Umbilical cord (tissue), 2 donors: ENCODE data around the gene SRL. TPM values are rescaled to one million over a fixed set of nuclear protein-coding genes. Genes with fewer than 3 reads are reported as not detected.
"Not testable (repeated sequence)": the region's sequence is repeated elsewhere in the genome, so short reads cannot be mapped to it uniquely, and the experiment has no call there.

Experiments
- DNase-seq: peaks from one replicate; pipeline ENCODE4 v3.0.0-alpha.2; 2015; ENCODE audit warnings: low spot score
- total RNA-seq: library from RNA; depleted of rRNA; stranded (reverse); fragments of >200 nt; gene quantifications from one replicate; pipeline ENCODE4 v1.2.3, GENCODE V29; 2014; ENCODE audit warnings: low replicate concordance; ENCODE audit not compliant: insufficient read depth

SRL gene
- total RNA-seq, 1 donor from 2014 or later: 1.4 TPM

DNA sequence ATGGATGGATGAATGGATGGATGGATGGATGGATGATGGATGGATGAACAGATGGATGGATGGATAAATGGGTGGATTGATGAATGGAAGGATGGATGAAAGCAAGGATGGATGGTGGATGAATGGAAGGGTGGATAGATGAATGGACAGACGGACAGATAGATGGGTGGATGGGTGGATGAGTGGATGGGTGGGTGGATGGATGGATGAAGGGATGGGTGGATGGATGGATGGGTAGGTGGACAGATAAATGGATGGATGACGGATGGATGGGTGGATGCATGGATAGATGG is 14.9 kb downstream of the SRL start:
- no peak for DNase-seq

DNA sequence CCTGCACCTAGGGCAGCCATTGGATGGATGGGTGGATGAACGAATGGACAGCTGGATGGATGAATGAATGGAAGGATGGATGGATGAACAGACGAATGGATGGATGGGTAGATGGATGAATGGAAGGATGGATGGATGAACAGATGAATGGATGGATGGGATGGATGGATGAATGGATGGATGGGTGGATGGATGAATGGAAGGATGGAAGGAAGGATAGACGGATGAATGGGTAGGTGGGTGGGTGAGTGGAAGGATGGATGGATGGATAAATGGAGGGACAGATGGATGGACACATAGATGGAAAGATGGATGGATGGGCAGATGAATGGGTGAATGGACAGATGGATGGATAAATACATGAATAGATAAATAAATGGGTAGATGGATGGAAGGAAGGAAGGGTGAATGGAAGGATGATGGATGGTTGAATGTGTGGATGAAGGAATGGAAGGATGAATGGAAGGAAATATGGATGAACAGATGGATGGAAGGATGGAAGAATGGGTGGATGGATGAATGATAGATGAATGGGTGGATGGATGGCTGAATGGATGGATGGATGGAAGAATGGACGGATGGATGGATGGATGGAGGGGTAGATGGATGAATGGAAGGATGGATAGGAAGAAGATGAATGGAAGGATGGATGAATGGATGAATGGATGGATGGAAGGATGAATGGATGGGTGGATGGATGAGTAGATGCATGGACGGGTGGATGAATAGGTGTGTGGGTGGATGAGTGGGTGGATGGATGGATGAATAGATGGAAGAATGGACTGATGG is 15.4 kb downstream of the SRL start:
- DNase-seq: no peak

DNA sequence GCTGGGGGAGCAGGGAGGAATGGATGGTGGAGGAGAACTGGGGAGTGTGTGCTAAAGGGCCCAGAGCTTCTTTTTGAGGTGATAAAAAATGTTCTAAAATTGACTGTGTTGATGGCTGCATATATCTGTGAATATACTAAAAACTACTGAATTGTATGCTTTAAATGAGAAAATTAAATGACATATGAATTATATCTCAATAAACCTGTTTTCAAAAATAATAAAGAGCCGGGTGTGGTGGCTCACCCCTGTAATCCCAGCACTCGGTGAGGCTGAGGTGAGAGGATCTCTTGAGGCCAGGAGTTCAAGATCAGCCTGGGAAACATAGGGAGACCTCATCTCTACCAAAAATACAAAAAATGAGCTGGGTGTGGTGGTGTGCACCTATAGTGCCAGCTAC is 16.8 kb downstream of the SRL start:
- no peak for DNase-seq

DNA sequence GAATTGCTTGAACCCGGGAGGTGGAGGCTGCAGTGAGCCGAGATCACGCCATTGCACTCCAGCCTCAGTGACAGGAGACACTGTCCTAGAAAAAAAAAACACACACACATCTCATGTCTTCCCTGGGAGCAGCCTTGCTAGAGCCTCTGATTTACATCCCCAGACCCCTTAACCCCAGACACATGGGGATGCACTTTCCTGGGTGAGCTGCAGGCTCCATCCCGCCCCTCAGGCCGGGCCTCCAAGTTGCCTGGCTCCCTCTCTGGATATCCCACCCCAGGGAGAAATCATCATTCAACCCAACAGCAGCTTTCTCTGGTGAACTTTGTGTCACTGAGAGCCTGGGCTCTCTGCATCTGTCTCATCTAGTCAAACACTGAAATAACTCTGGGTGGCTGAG is 21.5 kb downstream of the SRL start:
- no peak for DNase-seq

DNA sequence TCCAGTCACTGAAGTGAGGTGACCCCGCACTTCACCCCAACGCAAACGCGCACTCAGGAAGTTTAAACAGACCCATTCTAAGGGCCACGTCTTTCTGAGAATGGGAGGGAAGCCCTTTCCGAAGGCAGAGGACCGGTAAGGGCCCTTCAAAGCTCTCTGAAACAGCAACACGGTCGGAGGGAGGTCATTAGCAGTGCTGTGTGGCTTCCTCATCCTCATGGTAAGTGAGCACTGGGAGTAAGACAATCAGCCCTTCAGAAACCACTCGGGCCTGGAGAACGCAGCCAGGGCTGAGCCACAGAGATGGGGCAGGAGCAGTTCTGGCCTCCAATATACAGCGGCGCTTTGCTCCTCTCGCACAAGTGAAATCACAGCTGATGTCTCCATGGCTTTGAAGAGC is 23.7 kb downstream of the SRL start:
- DNase-seq: no peak

DNA sequence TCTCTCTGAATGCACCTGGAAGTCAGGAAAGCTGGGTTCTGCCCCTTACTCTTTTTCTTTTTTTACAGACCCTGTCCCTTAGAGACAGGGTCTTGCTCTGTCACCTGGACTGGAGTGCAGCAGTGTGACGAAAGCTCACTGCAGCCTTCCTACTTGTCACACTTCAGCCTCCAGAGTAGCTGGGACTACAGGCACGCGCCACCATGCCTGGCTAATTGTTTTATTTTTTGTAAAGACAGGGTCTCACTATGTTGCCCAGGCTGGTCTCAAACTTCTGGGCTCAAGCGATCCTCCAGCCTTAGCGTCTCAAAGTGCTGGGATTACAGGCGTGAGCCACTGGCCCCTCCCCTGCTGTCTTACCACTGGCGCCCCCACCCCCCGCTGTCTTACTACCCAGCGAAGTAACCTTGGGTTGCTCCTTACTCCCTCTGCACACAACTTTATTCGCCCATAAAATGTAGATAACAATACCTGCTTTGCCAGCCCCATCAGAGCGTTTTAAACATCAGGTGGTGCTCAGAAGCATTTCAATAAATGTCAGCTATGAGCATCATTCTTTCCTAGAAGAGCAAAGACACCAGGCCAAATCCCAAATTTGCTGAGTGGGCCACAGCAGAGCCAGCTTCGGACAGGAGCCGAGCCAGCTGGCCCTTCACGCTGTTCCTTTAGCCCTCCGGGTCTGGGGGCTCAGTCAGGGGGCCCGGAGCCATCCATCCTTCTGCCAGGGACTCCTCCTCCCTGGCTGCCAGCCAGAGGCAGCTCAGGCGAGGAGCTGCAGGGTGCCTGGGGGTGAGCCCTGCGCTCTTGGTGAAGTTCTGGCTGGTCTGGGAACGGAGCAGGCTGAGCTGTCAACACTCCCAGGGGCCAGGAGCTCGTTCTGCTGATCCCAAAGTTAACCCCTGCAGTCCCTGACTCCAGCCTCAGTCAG is 24.4 kb downstream of the SRL start:
- peak; percentile 85 for DNase-seq

DNA sequence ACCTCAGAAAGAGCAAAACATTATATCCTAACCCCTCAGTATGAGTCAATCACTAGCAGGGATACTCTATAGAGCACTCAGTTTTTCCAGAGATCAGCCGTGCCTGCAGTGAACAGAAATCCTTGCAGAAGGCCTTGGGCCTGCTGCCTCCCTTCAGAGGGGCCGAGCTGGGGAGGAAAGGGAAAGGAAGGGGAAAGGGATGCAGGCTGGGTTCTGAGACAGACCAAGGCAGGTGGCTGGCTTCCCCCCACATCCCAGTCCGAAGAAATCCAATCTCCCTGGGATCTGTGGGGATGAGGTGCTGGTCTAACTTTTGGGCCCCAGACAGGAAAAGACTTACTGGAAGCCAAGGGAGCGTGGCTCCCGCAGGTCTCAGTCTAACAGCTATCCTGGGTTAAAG is 25.3 kb downstream of the SRL start:
- DNase-seq: peak; percentile 93

DNA sequence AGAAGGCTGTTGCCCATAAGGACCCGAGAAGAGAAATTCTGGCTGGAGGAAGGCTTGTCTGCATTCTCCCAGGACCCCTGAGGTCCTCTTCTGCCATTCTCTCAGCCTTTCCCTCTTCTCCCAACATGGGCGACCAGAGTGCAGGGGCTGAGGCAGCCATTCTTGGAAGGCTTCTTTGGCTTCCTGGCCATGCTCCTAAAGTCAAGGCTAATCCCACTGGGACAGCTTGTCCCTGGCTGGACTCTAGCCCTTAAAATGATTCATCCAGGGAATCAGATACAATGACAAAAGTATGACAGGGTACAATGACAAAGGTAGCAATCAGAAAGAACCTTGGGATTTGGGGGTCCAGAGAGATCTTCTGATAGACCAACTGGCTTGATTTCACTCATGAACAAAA is 26.8 kb downstream of the SRL start:
- no peak for DNase-seq

DNA sequence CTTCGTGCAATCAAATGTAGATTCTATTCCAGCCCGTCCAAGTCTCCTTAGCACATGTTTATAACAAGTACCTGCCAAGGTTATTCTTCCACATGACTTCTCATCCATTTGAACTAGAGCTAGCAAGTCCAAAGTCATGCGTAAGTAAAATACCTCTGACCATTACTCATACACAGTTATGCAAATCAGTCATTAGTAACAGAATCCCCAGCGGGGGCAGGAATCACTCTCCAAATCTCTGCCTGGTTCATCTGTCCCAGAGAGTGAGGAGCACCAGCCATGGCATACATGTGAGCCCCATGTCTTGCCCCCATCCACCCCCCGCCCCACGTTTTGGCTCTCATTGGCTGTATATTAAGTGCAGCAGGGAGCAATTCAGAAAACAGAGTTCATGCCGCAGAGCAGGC is 27.7 kb downstream of the SRL start:
- DNase-seq: peak; percentile 55

DNA sequence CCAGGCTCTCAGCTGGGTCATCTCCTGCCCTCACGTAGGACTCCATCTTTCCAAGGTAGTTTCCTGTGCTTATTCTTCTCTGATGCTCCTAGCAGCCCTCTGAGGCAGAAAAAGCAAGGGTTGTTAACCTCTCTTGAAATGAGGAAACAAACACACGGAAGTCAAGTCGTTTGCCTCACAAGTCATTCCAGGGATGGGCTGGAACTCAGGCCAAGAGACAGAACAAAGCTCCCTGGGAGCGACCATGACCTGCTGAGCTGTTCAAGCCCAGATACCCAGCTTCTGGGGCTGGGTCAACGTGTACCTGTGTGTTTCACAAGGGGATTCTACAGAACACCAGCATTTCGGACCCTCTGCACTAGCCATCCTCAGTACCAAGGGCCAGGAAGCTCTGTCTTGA is 28.1 kb downstream of the SRL start:
- no peak for DNase-seq

DNA sequence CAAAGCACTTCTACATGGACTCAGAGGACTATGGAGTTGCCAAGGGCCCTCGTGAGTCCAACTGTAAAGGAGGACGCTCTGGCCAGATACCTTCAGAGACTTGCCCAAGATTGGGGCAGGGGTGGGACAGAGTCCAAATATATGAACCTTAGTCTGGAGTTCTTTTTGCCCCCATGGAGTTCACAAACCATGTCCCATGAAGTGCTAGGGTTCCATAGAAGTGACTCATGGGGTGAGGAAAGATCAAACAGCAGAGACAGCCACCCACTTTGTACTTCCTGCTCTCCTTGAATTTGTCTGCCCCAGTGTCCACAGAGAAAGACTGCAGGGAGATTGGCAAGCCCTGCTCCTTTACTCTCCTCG is 29.0 kb downstream of the SRL start:
- no peak for DNase-seq

DNA sequence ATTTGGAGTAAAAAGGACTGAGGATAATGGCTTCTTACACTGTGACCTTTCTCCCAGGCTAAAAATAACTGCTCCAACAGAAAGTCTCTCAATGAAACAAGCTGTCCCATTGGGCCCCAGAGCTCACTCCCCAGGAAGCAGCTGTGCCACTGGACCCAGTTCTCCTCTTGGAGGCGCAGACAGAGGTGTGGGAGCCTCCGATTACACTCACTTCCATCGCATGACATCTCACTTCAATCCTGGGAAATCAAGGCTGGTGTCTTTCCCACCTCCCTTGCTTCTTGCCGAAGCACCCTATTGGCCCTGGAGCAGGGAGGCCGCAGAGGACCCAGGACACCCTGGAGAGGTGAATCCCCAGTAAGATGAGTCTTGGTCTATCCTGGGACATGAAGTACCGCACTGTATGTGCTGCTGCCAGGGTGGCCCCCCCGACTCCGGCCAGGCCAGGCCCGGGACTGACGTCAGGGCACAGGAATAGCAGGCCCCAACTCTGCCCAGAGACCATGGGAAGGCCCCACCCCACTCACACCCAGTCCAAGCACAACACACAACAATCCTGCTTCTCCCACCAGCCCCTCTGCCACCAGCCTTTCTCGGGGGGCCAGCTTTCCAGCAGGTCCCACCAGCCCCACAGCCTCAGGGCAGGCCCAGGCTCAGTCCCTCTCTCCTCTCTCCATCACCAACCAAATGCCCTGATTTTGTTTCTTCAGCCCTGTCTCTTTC is 29.5 kb downstream of the SRL start:
- no peak for DNase-seq

DNA sequence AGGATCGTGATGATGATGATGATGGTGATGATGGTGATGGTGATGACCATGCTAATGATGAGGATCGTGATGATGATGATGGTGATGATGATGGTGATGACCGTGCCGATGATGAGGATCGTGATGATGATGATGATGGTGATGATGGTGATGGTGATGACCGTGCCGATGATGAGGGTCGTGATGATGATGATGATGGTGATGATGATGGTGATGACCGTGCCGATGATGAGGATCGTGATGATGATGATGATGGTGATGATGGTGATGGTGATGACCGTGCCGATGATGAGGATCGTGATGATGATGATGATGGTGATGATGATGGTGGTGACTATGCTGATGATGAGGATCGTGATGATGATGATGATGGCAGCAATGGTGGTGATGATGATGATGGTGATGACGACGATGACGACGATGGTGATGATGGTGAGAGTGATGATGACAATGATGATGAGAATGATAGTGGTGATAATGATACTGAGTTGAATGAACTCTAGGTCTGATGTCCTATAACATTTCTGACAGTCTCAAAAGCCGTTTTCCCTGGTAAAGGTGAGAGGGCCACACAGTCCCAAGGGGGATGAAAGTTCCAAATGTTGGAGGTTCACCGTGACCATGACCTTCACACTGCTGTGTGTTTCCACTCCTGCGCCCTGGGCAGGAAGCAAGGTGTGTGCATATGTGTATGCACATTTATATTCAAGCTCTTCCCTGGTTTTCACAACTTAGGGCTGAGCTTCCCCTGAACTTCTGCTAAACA is 30.3 kb downstream of the SRL start:
- DNase-seq: not testable (repeated sequence)

DNA sequence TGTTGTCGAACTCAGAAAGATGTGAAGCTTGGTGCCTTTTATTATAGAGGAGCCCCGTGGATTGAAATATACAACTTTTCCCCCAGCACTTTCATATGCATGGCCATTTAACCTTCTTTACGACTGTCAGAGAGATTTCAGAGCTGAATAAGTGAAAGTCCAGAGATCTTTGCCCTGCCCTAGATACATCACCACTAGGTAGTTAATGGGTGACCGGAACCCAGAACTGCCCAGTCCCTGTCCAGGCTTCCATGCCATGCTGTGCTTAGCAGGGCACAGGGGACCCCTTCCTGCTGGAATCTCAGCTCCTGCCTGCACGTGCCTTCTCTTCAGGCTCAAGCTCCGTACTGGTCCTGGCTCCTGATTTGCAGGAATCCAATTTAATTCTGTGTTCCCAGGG is 32.2 kb downstream of the SRL start:
- no peak for DNase-seq

DNA sequence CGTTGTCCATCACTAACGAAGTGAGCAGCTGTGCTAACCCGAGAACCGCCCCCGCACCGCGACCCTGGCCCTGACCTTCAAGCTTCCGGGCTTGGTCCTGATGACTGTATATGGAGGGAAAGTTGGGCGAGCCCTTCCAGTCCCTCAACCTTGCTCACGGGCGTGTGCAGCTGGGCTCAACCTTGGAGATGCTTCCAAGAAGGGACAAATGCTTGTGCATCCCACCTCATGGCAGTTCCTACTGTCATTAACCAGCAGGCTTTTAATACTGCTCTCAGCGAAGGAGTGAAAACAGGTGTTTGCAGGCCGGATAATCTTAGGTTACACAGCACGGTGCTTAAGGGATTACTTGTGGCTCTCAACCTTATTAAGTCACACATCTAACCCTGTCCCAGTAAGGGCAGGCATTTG is 33.5 kb downstream of the SRL start:
- no peak for DNase-seq

DNA sequence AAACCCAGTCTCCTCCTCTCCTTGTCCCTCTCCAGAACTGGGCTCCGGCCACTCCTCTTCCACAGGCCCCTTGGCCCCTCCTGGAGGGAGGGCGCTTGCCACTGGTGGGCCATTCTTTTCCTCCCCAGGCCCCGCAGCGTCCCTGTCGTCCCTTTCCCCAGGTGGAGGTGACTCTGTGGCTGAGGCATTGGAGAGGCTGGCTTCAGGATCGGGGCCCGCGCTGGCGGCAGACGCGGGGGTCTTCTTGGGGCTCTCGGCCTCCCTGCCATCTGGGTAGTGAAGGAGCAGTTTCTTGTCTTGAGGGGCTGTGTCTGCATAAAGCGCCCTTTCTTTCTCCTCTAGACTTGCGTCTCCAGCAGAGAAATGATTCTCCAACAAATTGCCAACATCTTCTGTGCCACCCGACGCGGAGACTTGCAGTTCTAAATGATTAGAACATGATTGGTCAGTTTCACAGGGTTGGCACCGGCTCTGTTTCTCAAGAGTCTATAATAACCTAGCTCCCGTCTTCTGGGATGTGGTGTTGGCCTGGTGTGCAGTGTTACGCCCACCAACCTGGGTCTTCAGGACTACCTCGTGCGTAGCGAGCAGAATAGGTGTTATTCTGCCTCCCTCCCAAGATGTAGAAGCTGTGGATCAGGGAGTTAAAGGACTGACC is 34.1 kb downstream of the SRL start:
- no peak for DNase-seq

DNA sequence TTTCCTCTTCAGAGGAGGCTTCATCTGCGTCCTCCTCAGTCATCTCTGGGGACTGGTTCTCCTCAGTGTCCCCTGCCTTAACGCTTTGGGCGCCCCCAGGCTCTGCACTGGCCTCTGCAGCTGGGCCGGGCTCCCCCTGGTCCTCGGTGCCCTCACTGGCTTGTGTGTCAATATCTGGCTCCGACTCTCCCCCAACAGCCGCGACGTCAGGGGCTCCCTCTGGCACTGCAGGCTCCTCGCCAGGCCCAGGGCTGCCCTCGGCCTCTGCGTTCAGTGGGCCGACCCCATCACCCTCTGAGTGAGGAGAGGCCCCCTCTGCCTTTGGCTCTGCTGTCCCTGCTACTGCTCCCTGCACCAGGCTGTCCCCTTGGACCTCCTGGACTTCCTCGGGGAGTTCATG is 34.7 kb downstream of the SRL start:
- DNase-seq: no peak

DNA sequence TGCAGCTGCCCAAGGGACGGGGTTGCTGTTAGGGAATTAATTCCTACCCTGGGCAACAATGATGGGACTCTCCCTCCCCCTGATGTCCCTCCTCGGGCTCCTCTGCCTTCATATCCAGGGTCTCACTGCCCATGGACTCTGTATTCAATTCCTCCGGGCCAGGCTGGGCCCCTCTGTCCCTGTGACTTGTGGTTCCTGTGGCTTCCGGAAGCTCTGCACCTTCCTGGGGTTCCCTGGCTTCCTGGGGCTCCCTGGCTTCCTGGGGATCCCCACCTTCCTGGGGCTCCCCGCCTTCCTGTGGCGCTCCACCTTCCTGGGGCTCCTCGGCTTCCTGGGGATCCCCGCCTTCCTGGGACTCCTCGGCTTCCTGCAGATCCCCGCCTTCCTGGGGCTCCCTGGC is 35.2 kb downstream of the SRL start:
- DNase-seq: no peak

DNA sequence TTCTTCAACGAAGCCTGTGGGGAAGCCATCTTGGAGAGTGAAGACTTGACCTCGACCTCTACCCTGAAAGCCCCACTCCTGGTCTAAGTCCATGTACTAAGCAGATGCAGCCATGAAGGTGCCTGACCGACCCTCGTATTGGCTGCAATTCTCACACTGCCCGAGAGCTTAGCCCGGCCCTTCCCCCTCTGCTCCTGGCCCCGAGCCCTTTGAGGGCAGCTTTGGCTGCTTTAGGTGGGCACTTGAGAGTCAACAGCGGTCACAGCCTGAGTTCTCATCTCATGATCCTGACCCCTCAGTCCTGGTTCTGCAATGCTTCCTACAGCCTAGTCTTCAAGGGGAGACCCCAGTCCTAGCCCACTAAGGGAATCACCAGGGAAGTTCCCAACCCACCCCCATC is 35.9 kb downstream of the SRL start:
- no peak for DNase-seq

DNA sequence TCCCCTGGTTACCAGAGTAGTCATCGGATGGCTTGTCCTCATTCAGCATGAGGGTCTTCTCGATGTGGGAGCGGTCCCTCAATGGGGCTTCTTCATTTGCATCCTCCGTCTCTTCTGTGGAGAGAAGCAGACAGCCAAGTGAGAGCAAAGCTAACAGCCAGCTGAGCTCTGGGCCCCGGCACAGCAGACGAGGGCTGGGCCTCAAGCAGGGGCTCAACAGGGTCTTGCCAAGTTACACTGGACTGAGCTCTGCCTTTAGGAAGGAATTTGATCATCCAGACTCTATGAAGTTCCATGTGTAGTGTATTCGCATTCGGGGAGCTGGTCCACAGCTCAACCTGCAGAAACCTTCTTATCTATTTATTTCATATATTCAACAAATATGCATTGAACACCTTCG is 37.4 kb downstream of the SRL start:
- peak; percentile 86 for DNase-seq

DNA sequence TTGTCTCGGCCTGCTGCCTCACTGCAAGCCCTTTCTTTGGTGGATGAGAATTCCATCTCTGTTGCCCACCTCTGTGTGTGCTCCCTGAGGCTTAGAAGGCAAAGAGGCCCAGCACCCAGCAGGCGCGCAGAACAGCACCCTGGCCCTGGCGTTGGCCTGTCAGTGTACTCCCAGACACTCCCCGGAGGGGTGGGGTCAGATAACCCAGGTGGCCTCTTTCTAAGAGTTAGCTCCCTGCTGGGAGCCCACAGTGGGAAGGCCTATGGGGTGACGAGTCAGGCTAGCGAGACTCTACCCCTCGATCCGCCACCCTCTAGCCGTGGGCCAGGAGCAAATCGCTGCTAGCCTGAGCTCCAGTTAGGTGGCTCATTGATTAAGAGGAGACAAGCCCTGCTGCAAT is 38.1 kb downstream of the SRL start:
- peak; percentile 42 for DNase-seq
